ENCODE measurements around the gene TUBA1C. TPM values are rescaled to one million over a fixed set of nuclear protein-coding genes. Genes with fewer than 3 reads are reported as not detected.
"Not testable (repeated sequence)": the region's sequence is repeated elsewhere in the genome, so short reads cannot be mapped to it uniquely, and the experiment has no call there.

TUBA1C gene
- polyA plus RNA-seq, 1 experiment = 947 TPM

GRCh38 chr12:49309386-49309785, 44.5 kb downstream of the TUBA1C start:
- no peak for DNase-seq (ENCODE audit: low read depth, low spot score)
- TF ChIP-seq, protein P1, sequence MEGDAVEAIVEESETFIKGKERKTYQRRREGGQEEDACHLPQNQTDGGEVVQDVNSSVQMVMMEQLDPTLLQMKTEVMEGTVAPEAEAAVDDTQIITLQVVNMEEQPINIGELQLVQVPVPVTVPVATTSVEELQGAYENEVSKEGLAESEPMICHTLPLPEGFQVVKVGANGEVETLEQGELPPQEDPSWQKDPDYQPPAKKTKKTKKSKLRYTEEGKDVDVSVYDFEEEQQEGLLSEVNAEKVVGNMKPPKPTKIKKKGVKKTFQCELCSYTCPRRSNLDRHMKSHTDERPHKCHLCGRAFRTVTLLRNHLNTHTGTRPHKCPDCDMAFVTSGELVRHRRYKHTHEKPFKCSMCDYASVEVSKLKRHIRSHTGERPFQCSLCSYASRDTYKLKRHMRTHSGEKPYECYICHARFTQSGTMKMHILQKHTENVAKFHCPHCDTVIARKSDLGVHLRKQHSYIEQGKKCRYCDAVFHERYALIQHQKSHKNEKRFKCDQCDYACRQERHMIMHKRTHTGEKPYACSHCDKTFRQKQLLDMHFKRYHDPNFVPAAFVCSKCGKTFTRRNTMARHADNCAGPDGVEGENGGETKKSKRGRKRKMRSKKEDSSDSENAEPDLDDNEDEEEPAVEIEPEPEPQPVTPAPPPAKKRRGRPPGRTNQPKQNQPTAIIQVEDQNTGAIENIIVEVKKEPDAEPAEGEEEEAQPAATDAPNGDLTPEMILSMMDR (IDR thresholded peaks at IDR 0.05; ENCODE audit: low read depth, low read length) = no peak
- CTCF ChIA-PET = interaction anchor here (0.6 kb wide), 1 partner anchor 25 kb away, joined by 3 read pairs; no protein-coding TSS in a partner anchor
- Histone ChIP-seq H3K4me3 (ENCODE audit: low read depth, low read length) (no peak overlapping the region), H3K27me3 (ENCODE audit: control insufficient read depth, insufficient read depth, low read length) (peaks cover 21% of the 10 kb centered on the region), H3K9me3 (ENCODE audit: control insufficient read depth, insufficient read depth, low read length) (no peaks in the 10 kb centered on the region), H3K27ac (ENCODE audit: low read depth, low read length) (no peak overlapping the region)
- POLR2A ChIA-PET = no interaction called here

DNA sequence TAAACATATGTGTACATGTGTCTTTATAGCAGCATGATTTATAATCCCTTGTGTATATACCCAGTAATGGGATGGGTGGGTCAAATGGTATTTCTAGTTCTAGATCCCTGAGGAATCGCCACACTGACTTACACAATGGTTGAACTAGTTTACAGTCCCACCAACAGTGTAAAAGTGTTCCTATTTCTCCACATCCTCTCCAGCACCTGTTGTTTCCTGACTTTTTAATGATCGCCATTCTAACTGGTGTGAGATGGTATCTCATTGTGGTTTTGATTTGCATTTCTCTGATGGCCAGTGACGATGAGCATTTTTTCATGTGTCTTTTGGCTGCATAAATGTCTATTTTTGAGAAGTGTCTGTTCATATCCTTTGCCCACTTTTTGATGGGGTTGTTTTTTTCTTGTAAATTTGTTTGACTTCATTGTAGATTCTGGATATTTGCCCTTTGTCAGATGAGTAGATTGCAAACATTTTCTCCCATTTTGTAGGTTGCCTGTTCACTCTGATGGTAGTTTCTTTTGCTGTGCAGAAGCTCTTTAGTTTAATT, 45.6 kb downstream of the TUBA1C start:
- peaks cover 18% of the 10 kb centered on the region for H3K27me3 ChIP-seq (ENCODE audit: control insufficient read depth, insufficient read depth, low read length)
- H3K27ac ChIP-seq (ENCODE audit: low read depth, low read length); DNase-seq (ENCODE audit: low read depth, low spot score); H3K9me3 ChIP-seq (ENCODE audit: control insufficient read depth, insufficient read depth, low read length); POLR2A ChIA-PET; CTCF ChIA-PET; H3K4me3 ChIP-seq (ENCODE audit: low read depth, low read length): not testable (repeated sequence)

- ChIA-PET POLR2A (no interaction called here), CTCF (no interaction called here)
- no peak for DNase-seq (ENCODE audit: low read depth, low spot score)
- TF ChIP-seq, protein P1 (IDR thresholded peaks at IDR 0.05; ENCODE audit: low read depth, low read length) = no peak
- no peaks in the 10 kb centered on the region for H3K9me3 ChIP-seq (ENCODE audit: control insufficient read depth, insufficient read depth, low read length)
- peaks cover 4% of the 10 kb centered on the region for H3K27me3 ChIP-seq (ENCODE audit: control insufficient read depth, insufficient read depth, low read length)
- no peak overlapping the region for H3K4me3 ChIP-seq (ENCODE audit: low read depth, low read length)
- no peak overlapping the region for H3K27ac ChIP-seq (ENCODE audit: low read depth, low read length)
Measured at GRCh38 chr12:49314811-49315210, 49.9 kb downstream of the TUBA1C start.

DNA sequence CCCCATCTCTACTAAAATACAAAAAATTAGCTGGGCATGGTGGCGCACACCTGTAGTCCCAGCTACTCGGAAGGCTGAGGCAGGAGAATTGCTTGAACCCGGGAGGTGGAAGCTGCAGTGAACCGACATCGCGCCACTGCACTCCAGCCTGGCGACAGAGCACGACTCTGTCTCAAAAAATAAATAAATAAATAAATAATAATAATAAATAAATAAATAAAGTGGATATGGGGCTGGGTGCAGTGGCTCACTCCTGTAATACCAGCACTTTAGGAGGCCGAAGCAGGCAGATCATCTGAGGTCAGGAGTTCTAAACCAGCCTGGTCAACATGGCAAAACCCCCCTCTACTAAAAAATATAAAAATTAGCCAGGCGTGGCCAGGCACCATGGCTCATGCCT, 52.2 kb downstream of the TUBA1C start:
- DNase-seq (ENCODE audit: low read depth, low spot score); POLR2A ChIA-PET; H3K27ac ChIP-seq (ENCODE audit: low read depth, low read length); CTCF ChIA-PET; H3K9me3 ChIP-seq (ENCODE audit: control insufficient read depth, insufficient read depth, low read length); H3K4me3 ChIP-seq (ENCODE audit: low read depth, low read length); H3K27me3 ChIP-seq (ENCODE audit: control insufficient read depth, insufficient read depth, low read length): not testable (repeated sequence)

DNA sequence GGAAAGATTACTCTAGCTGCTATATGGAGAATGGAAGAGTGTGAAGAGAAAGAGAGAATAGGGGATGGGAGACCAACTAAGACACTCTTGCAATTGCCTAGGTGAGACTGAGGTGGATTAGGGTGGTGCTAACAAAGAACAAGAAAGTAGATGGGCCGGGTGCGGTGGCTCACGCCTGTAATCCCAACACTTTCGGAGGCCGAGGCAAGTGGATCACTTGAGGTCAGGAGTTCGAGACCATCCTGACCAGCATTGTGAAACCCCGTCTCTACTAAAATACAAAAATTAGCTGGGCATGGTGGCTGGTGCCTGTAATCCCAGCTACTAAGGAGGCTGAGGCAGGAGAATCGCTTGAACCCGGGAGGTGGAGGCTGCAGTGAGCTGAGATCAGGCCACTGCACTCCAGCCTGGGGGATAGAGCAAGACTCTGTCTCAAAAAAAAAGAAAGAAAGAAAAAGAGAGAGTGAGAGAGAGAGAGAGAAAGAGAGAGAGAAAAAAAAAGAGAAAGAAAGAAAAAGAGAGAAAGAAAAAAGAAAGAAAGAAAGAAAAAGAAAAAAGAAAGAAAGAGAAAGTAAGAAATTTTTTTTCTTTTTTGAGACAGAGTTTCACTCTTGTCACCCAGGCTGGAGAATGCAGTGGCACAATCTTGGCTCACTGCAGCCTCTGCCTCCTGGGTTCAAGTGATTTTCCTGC, 55.7 kb downstream of the TUBA1C start:
- H3K27me3 ChIP-seq (ENCODE audit: control insufficient read depth, insufficient read depth, low read length); H3K27ac ChIP-seq (ENCODE audit: low read depth, low read length); DNase-seq (ENCODE audit: low read depth, low spot score); H3K4me3 ChIP-seq (ENCODE audit: low read depth, low read length); H3K9me3 ChIP-seq (ENCODE audit: control insufficient read depth, insufficient read depth, low read length); CTCF ChIA-PET: not testable (repeated sequence)
- POLR2A ChIA-PET = interaction anchor here (0.6 kb wide), 1 partner anchor 43 kb away, joined by 4 read pairs; no protein-coding TSS in a partner anchor

- TF ChIP-seq, protein P1 (IDR thresholded peaks at IDR 0.05; ENCODE audit: low read depth, low read length) = no peak
- ChIA-PET POLR2A (interaction anchor here (0.9 to 1.6 kb wide), 7 partner anchors 10 to 245 kb away, joined by 3 to 11 read pairs (median 4); partner anchors contain the start of genes MCRS1, SPATS2 and TUBA1A), CTCF (interaction anchor here (1.1 to 2.8 kb wide), 6 partner anchors 10 to 35 kb away, joined by 3 to 18 read pairs (median 10); no protein-coding TSS in a partner anchor)
- H3K4me3 ChIP-seq (ENCODE audit: low read depth, low read length) = peak overlapping the region; percentile 77
- peaks cover 4% of the 10 kb centered on the region for H3K27me3 ChIP-seq (ENCODE audit: control insufficient read depth, insufficient read depth, low read length)
- no peak for DNase-seq (ENCODE audit: low read depth, low spot score)
- no peak overlapping the region for H3K27ac ChIP-seq (ENCODE audit: low read depth, low read length)
- no peaks in the 10 kb centered on the region for H3K9me3 ChIP-seq (ENCODE audit: control insufficient read depth, insufficient read depth, low read length)
Measured at GRCh38 chr12:49322367-49322707, 57.5 kb downstream of the TUBA1C start.
